H1 (cell line): ENCODE measurements around the gene SPAG16. TPM values are rescaled to one million over a fixed set of nuclear protein-coding genes. Genes with fewer than 3 reads are reported as not detected.

Experiments
- CTCF ChIA-PET: fragments of 300-600 bp; sonication (Branson Sonifier 250); formaldehyde crosslinking; loops from one replicate; lab custom pipeline; 2021; ENCODE audit not compliant: partially characterized antibody; lab: Charles Lee
- POLR2A ChIA-PET: fragments of 300-600 bp; sonication (Branson Sonifier 250); formaldehyde crosslinking; loops from one replicate; lab custom pipeline; 2021; ENCODE audit warnings: inconsistent platforms; ENCODE audit not compliant: partially characterized antibody; lab: Charles Lee
- DNase-seq, 2 experiments: peaks; one replicate each; pipeline versions ENCODE4 v3.0.0 to v3.0.0-alpha.2; 2010 to 2022; ENCODE audit warnings: low spot score in 2 of 2, low read depth in 1 of 2, mixed read lengths in 1 of 2
- FAIRE-seq: peaks from 2 replicates; lab custom pipeline; 2011; peaks lifted over from hg19 to GRCh38; lab: Jason Lieb, UNC
- H2AFZ ChIP-seq: 2 replicates; pipeline ENCODE4 v1.8.1; 2012; ENCODE audit warnings: low read length, inconsistent platforms
- H2AK5ac ChIP-seq: 2 replicates; pipeline ENCODE4 v1.6.1; 2013; ENCODE audit warnings: low read depth, low read length
- H2BK120ac ChIP-seq: replicated peaks from 2 replicates; pipeline ENCODE3; 2013; ENCODE audit warnings: low read depth, low read length, inconsistent platforms
- H2BK12ac ChIP-seq: 2 replicates; pipeline ENCODE4 v1.6.1; 2013; ENCODE audit warnings: low read depth, low read length
- H2BK15ac ChIP-seq: 2 replicates; pipeline ENCODE4 v1.6.1; 2013; ENCODE audit warnings: low read length
- H2BK20ac ChIP-seq: 2 replicates; pipeline ENCODE4 v1.6.1; 2013; ENCODE audit warnings: low read length
- H2BK5ac ChIP-seq: 2 replicates; pipeline ENCODE4 v1.6.1; 2013; ENCODE audit warnings: low read depth, low read length
- H3K14ac ChIP-seq: 2 replicates; pipeline ENCODE4 v1.6.1; 2013; ENCODE audit warnings: inconsistent platforms; ENCODE audit not compliant: insufficient read length
- H3K18ac ChIP-seq: 2 replicates; pipeline ENCODE4 v1.6.1; 2013; ENCODE audit warnings: low read length; ENCODE audit errors: extremely low read depth
- H3K23ac ChIP-seq: 2 replicates; pipeline ENCODE4 v1.6.1; 2013; ENCODE audit warnings: inconsistent platforms; ENCODE audit not compliant: insufficient read length
- H3K23me2 ChIP-seq: 2 replicates; pipeline ENCODE4 v1.6.1; 2013; ENCODE audit warnings: low read depth, low read length
- H3K27ac ChIP-seq: 2 replicates; pipeline ENCODE4 v1.6.1; 2011; ENCODE audit warnings: low read depth, low read length, inconsistent platforms
- H3K27me3 ChIP-seq, 4 experiments: replicated peaks in 1 of 4; 1 replicate in 1 of 4; 2 replicates in 3 of 4; pipeline versions ENCODE4 v1.6.1 to v1.8.1; 2011 to 2013; ENCODE audit warnings: low read length in 3 of 4, mild to moderate bottlenecking in 3 of 4, inconsistent platforms in 2 of 4, mixed read lengths in 2 of 4, moderate library complexity in 1 of 4; ENCODE audit not compliant: control insufficient read depth in 3 of 4, insufficient read depth in 3 of 4; ENCODE audit errors: extremely low read depth in 1 of 4
- H3K36me3 ChIP-seq, 4 experiments: 2 replicates each; pipeline versions ENCODE4 v1.6.1 to v1.8.1; 2011 to 2013; ENCODE audit warnings: mild to moderate bottlenecking in 4 of 4, low read length in 3 of 4, moderate library complexity in 2 of 4, control low read depth in 1 of 4, inconsistent platforms in 1 of 4; ENCODE audit not compliant: insufficient read depth in 4 of 4, control insufficient read depth in 2 of 4
- H3K4ac ChIP-seq: replicated peaks from 2 replicates; pipeline ENCODE3; 2013; ENCODE audit warnings: low read length, low read depth, mixed read lengths, inconsistent platforms; ENCODE audit not compliant: insufficient read length
- H3K4me1 ChIP-seq, 4 experiments: replicated peaks in 1 of 4; 1 replicate in 1 of 4; 2 replicates in 3 of 4; pipeline versions ENCODE4 v1.6.1 to v1.8.1; 2011 to 2013; ENCODE audit warnings: low read length in 3 of 4, inconsistent platforms in 2 of 4, mixed read lengths in 1 of 4; ENCODE audit not compliant: insufficient read depth in 4 of 4, control insufficient read depth in 3 of 4
- H3K4me2 ChIP-seq, 2 experiments: 2 replicates each; pipeline versions ENCODE4 v1.6.1 to v1.8.1; 2011 to 2013; ENCODE audit warnings: low read depth in 2 of 2, low read length in 2 of 2, control low read depth in 1 of 2, inconsistent platforms in 1 of 2, mild to moderate bottlenecking in 1 of 2; ENCODE audit not compliant: insufficient read depth in 1 of 2
- H3K4me3 ChIP-seq, 4 experiments: fragments of 200-600, 300-600 bp in 1 of 4; sonication (generic), shearing (Covaris generic), sonication (Bioruptor Twin) in 1 of 4; 2 replicates each; pipeline versions ENCODE4 v1.5.1 to v1.8.1; 2011 to 2016; ENCODE audit warnings: low read length in 4 of 4, low read depth in 3 of 4, control low read depth in 2 of 4, inconsistent platforms in 2 of 4, mild to moderate bottlenecking in 2 of 4, mixed read lengths in 1 of 4, moderate library complexity in 1 of 4; ENCODE audit not compliant: insufficient read depth in 2 of 4; ENCODE audit errors: extremely low read depth in 1 of 4
- H3K56ac ChIP-seq: replicated peaks from 2 replicates; pipeline ENCODE3; 2013; ENCODE audit warnings: low read depth, mild to moderate bottlenecking, mixed read lengths, low read length, inconsistent platforms; ENCODE audit not compliant: insufficient read length
- H3K79me1 ChIP-seq: 2 replicates; pipeline ENCODE4 v1.6.1; 2013; ENCODE audit warnings: low read depth, low read length, control low read depth
- H3K79me2 ChIP-seq, 2 experiments: 2 replicates each; pipeline versions ENCODE4 v1.6.1 to v1.8.1; 2012 to 2013; ENCODE audit warnings: low read length in 2 of 2, mild to moderate bottlenecking in 2 of 2, inconsistent platforms in 1 of 2; ENCODE audit not compliant: insufficient read depth in 2 of 2, control insufficient read depth in 1 of 2
- H3K9ac ChIP-seq, 4 experiments: replicated peaks in 1 of 4; 1 replicate in 1 of 4; 2 replicates in 3 of 4; pipeline versions ENCODE4 v1.6.1 to v1.8.1; 2011 to 2013; ENCODE audit warnings: low read depth in 3 of 4, low read length in 3 of 4, control low read depth in 2 of 4, mild to moderate bottlenecking in 2 of 4, moderate library complexity in 2 of 4, inconsistent platforms in 1 of 4; ENCODE audit errors: extremely low read depth in 1 of 4
- H3K9me3 ChIP-seq, 2 experiments: 2 replicates each; pipeline versions ENCODE4 v1.6.1 to v1.8.1; 2012 to 2013; ENCODE audit warnings: mild to moderate bottlenecking in 2 of 2, moderate library complexity in 2 of 2, control low read depth in 1 of 2, inconsistent platforms in 1 of 2, low read depth in 1 of 2, low read length in 1 of 2, mixed read lengths in 1 of 2; ENCODE audit not compliant: insufficient read depth in 2 of 2
- H4K20me1 ChIP-seq, 2 experiments: replicated peaks in 1 of 2; 2 replicates each; pipeline versions ENCODE3 to v1.8.1; 2011 to 2013; ENCODE audit warnings: inconsistent platforms in 2 of 2, low read length in 2 of 2, mild to moderate bottlenecking in 1 of 2; ENCODE audit not compliant: insufficient read depth in 2 of 2, control insufficient read depth in 1 of 2
- H4K5ac ChIP-seq: 2 replicates; pipeline ENCODE4 v1.6.1; 2013; ENCODE audit warnings: low read length, low read depth, mixed read lengths, inconsistent platforms; ENCODE audit not compliant: insufficient read length
- H4K8ac ChIP-seq: 2 replicates; pipeline ENCODE4 v1.8.0; 2013; ENCODE audit warnings: mild to moderate bottlenecking, moderate library complexity, low read length, inconsistent platforms; ENCODE audit not compliant: insufficient read depth; ENCODE audit errors: extremely low read depth
- H4K91ac ChIP-seq: replicated peaks from 2 replicates; pipeline ENCODE3; 2013; ENCODE audit warnings: low read length, mixed read lengths, inconsistent platforms; ENCODE audit not compliant: insufficient read length
- ATF3 ChIP-seq: IDR thresholded peaks from 2 replicates; pipeline ENCODE4 v1.6.1; 2011; ENCODE audit warnings: low read depth, mild to moderate bottlenecking, low read length; ENCODE audit not compliant: insufficient read depth
- BRCA1 ChIP-seq: IDR thresholded peaks from 2 replicates; pipeline ENCODE4 v1.6.1; 2012; ENCODE audit warnings: low read depth, low read length, improper control_type of control experiment
- CBX5 ChIP-seq: fragments of 300-800, 300-1000 bp; sonication (generic); IDR thresholded peaks from 2 replicates; pipeline ENCODE4 v1.7.1; 2016; ENCODE audit warnings: antibody characterized with exemption, low read length, low read depth
- CEBPB ChIP-seq: IDR thresholded peaks from 2 replicates; pipeline ENCODE4 v1.6.1; 2012; ENCODE audit warnings: low read depth, low read length
- CHD2 ChIP-seq: IDR thresholded peaks from 2 replicates; pipeline ENCODE4 v1.6.1; 2012; ENCODE audit warnings: low read length, improper control_type of control experiment
- E2F6 ChIP-seq: IDR thresholded peaks from 2 replicates; pipeline ENCODE4 v1.6.1; 2012; ENCODE audit warnings: inconsistent platforms
- EZH2 ChIP-seq: fragments of 200-600 bp; sonication (generic); IDR thresholded peaks from 2 replicates; pipeline ENCODE4 v1.7.1; 2012; ENCODE audit warnings: low read depth, mild to moderate bottlenecking, moderate library complexity, low read length, inconsistent platforms; ENCODE audit not compliant: severe bottlenecking
- JUN ChIP-seq: IDR thresholded peaks from 2 replicates; pipeline ENCODE4 v1.6.1; 2011; ENCODE audit warnings: low read depth, mild to moderate bottlenecking, improper control_type of control experiment, low read length
- POU5F1 ChIP-seq: IDR thresholded peaks from 2 replicates; pipeline ENCODE4 v1.6.1; 2011; ENCODE audit warnings: low read depth, mild to moderate bottlenecking, low read length, moderate library complexity
- RAD21 ChIP-seq, 2 experiments: IDR thresholded peaks in 1 of 2; conservative IDR thresholded peaks in 1 of 2; 2 replicates each; pipeline ENCODE4 v1.6.1; 2011; ENCODE audit warnings: low read depth in 2 of 2, low read length in 2 of 2, improper control_type of control experiment in 1 of 2, inconsistent platforms in 1 of 2, mild to moderate bottlenecking in 1 of 2, moderate library complexity in 1 of 2
- RFX5 ChIP-seq: IDR thresholded peaks from 2 replicates; pipeline ENCODE4 v1.6.1; 2011; ENCODE audit warnings: low read depth, low read length, improper control_type of control experiment, borderline replicate concordance
- RXRA ChIP-seq: IDR thresholded peaks from 2 replicates; pipeline ENCODE4 v1.6.1; 2011; ENCODE audit warnings: low read depth, mild to moderate bottlenecking, low read length, moderate library complexity; ENCODE audit not compliant: insufficient read depth
- SIX5 ChIP-seq: IDR thresholded peaks from 2 replicates; pipeline ENCODE4 v1.6.1; 2011; ENCODE audit warnings: mild to moderate bottlenecking, low read depth, low read length
- SP2 ChIP-seq: IDR thresholded peaks from 2 replicates; pipeline ENCODE4 v1.6.1; 2012; ENCODE audit warnings: mild to moderate bottlenecking, low read length, inconsistent platforms
- TCF12 ChIP-seq: IDR thresholded peaks from 2 replicates; pipeline ENCODE4 v1.6.1; 2011; ENCODE audit warnings: low read depth, mild to moderate bottlenecking, low read length
- polyA plus RNA-seq, 7 experiments: library from polyadenylated mRNA; depleted of rRNA in 3 of 7; stranded (reverse) in 5 of 7; unstranded in 2 of 7; fragments of >200 nt in 5 of 7; fragments of 200-250 nt in 2 of 7; gene quantifications; 1 replicate in 5 of 7; 2 replicates in 1 of 7; 4 replicates in 1 of 7; pipeline versions ENCODE4 v1.2.1 to v1.2.3, GENCODE V29; 2011 to 2013; ENCODE audit warnings: missing spikeins in 2 of 7, mixed read lengths in 2 of 7
- total RNA-seq: library from RNA; stranded (reverse); fragmentation: NEBNext Ultra II Directional; extraction: Animal tissue kit (Norgen Biotek cat#: 25700); gene quantifications from 2 replicates; pipeline ENCODE4 v1.2.1, GENCODE V29; 2021

SPAG16 gene
- total and polyA plus RNA-seq, 2 of the 8 experiments (the other 6 are each of a cell fraction or from before 2014, with no cell fraction given): 6.0 to 14.9 TPM

- ChIA-PET POLR2A (no interaction called here), CTCF (interaction anchor here (0.8 to 1.2 kb wide), 2 partner anchors 12 to 896 kb away, joined by 3 read pairs; no protein-coding TSS in a partner anchor)
- Histone ChIP-seq H2BK20ac (no peak overlapping the region), H3K9me3 (peaks cover 0 to 4% of the 10 kb centered on the region in 2 experiments; a peak in 1 of 4 replicates), H3K79me1 (no peaks in the 10 kb centered on the region), H3K4me2 (no peak overlapping the region), H3K23me2 (no peaks in the 10 kb centered on the region), H4K5ac (no peak overlapping the region), H3K36me3 (no peaks in the 10 kb centered on the region; a peak in 1 of 8 replicates), H4K20me1 (no peaks in the 10 kb centered on the region), H3K56ac (no peak overlapping the region), H3K23ac (no peak overlapping the region), H3K14ac (no peak overlapping the region), H2BK120ac (no peak overlapping the region), H3K4me1 (no peaks in the 10 kb centered on the region), H3K4ac (no peak overlapping the region), H2BK15ac (no peak overlapping the region), H3K27ac (no peak overlapping the region), H3K18ac (no peak overlapping the region), H4K8ac (no peak overlapping the region), H3K4me3 (no peak overlapping the region), H2AK5ac (no peak overlapping the region), H4K91ac (no peak overlapping the region), H3K27me3 (no peaks in the 10 kb centered on the region), H3K79me2 (no peaks in the 10 kb centered on the region), H2BK5ac (no peak overlapping the region), H2AFZ (no peak overlapping the region), H3K9ac (no peak overlapping the region), H2BK12ac (no peak overlapping the region)
- DNase-seq (no peak), FAIRE-seq (no peak)
- TF ChIP-seq TCF12 (no peak), JUN (no peak), BRCA1 (no peak), POU5F1 (no peak), ATF3 (no peak), SIX5 (no peak), EZH2 (no peak), RFX5 (no peak), CEBPB (no peak), CHD2 (no peak), RAD21 (IDR thresholded peaks at IDR 0.05 in 1 of 2, conservative IDR thresholded peaks at IDR 0.05 in 1 of 2; ENCODE audit: low read depth in 2 of 2, low read length in 2 of 2) (no peak), E2F6 (no peak), SP2 (no peak), RXRA (no peak), CBX5 (no peak)
Measured at GRCh38 chr2:214117054-214117453, 832.8 kb downstream of the SPAG16 start.
